GM18511 (cell line): ENCODE data around the gene JAZF1.

Source experiments
- ATAC-seq: cut with Tn5 transposase; IDR thresholded peaks from one replicate; pipeline ENCODE4 v1.9.1; 2021; ENCODE audit warnings: mild to moderate bottlenecking, moderate library complexity; ENCODE audit not compliant: unreplicated experiment

JAZF1 gene

GRCh38 chr7:28192786-28193585 is 12.4 kb upstream of the JAZF1 start:
- no peak for ATAC-seq

- no peak for ATAC-seq
These were observed 11.2 kb upstream of the JAZF1 start for GRCh38 chr7:28191751-28192150.

- ATAC-seq = no peak
These were observed 10.6 kb upstream of the JAZF1 start for GRCh38 chr7:28191184-28191583.

GRCh38 chr7:28190077-28190710 is 9.6 kb upstream of the JAZF1 start:
- ATAC-seq = no peak

GRCh38 chr7:28187012-28187411 is 6.4 kb upstream of the JAZF1 start:
- ATAC-seq = no peak

GRCh38 chr7:28183627-28184026 is 3.0 kb upstream of the JAZF1 start:
- ATAC-seq = no peak

- no peak for ATAC-seq
These were observed 1.5 kb upstream of the JAZF1 start for GRCh38 chr7:28182071-28182471.

- ATAC-seq = no peak
These were observed 821 bp upstream of the JAZF1 start for GRCh38 chr7:28181416-28181815.

- ATAC-seq = peak; percentile 15
These were observed 598 bp downstream of the JAZF1 start for GRCh38 chr7:28180031-28180363.

GRCh38 chr7:28179120-28180030 is 1.2 kb downstream of the JAZF1 start:
- ATAC-seq = peak; percentile 76

GRCh38 chr7:28178599-28178998 is 2.0 kb downstream of the JAZF1 start:
- no peak for ATAC-seq

GRCh38 chr7:28177836-28178235 is 2.8 kb downstream of the JAZF1 start:
- ATAC-seq = no peak

GRCh38 chr7:28176645-28177044 is 4.0 kb downstream of the JAZF1 start:
- no peak for ATAC-seq

- no peak for ATAC-seq
These were observed 4.4 kb downstream of the JAZF1 start for GRCh38 chr7:28176174-28176573.

GRCh38 chr7:28174901-28175661 is 5.5 kb downstream of the JAZF1 start:
- no peak for ATAC-seq

- no peak for ATAC-seq
These were observed 6.2 kb downstream of the JAZF1 start for GRCh38 chr7:28174442-28174841.

GRCh38 chr7:28173531-28173930 is 7.1 kb downstream of the JAZF1 start:
- ATAC-seq = no peak

GRCh38 chr7:28172958-28173357 is 7.6 kb downstream of the JAZF1 start:
- ATAC-seq = no peak

GRCh38 chr7:28170701-28171100 is 9.9 kb downstream of the JAZF1 start:
- ATAC-seq = no peak

GRCh38 chr7:28169230-28169629 is 11.4 kb downstream of the JAZF1 start:
- no peak for ATAC-seq
